ENCODE results near the gene CREB3L1.

DNA sequence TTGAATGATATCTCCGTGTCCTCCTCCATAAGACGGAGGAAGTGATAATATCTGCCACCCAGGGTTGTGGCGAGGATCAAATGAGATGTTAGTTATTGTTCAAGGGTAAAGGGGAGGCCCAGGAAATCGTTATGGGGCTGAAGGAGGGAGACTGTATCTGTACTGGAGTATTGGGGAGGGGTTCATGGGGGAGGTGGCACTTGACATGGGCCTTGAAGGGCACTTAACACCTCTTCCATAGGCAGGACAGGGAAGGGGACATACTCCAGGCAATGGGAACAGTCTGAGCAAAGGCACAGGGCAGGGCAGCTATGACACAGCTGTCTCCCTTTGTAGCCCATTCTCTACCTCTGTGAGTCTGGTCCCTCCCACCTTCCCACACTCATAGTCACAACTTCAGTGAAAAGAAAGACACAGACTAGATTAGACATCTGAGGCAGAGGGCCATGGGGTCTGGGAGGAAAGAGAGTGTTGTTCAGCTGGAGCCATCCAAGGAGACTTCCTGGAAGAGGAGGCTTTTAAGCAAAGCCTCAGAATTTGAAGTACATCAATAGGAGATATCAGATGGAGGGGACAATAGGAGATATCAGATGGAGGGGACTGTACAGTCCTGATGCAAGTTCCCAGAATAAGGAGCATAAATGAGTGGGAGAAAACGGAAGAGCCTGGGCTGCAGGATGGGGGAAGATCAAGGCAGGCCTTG is 54.0 kb downstream of the CREB3L1 start:
- TF ChIP-seq POLR2A (IDR thresholded peaks at IDR 0.05; ENCODE audit: low read length) (no peak), GATA1 (IDR thresholded peaks at IDR 0.05; ENCODE audit: low read depth, low read length) (no peak)

All from erythroblast (primary cell).